Measurements from ENCODE around the gene SLC16A12. TPM values are rescaled to one million over a fixed set of nuclear protein-coding genes. Genes with fewer than 3 reads are reported as not detected.

The SLC16A12 gene
- total and polyA plus RNA-seq, 2 experiments from 2014 or later, result 5.7 to 5.9 TPM

DNA sequence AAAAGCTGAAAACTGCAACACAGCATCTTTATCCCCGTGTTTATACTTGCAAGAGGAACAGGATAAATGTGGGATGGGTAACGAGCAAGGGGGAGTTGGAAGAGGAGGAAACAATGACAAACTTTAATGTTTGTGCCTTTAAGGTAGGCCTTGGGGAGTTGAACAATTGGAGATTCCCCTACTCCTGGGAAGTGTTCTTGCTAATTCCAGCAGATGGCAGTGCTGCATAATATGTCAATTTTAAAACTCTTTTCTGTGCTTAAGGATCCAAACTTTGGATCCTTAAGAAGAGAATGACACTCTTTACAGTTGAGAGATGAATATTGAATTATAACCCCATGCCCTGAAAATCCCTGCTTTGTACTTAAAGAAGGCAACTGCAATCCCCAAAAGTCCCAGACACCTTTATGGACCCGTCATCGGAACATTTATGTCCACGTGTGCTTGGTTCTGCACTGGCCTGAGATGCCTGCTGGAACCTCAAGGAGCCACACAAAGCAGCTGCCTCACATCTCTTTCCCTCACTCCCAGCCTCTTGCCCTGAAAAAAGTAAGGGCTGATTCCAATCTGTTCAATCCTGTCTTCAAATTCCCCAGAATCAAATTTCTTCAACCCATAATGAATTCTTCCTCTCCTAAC, 109.0 kb downstream of the SLC16A12 start:
- 54% methylated on average over 5 of the region's 5 CpGs for WGBS (ENCODE audit: low lambda C conversion rate, missing lambda C conversion rate)
- H3K9me3 ChIP-seq (ENCODE audit: low read depth), result no peaks in the 10 kb centered on the region
- H3K79me2 ChIP-seq, result no peaks in the 10 kb centered on the region
- H2AFZ ChIP-seq, result no peak overlapping the region
- no peak overlapping the region for H3K4me3 ChIP-seq
- TF ChIP-seq CTCF (IDR thresholded peaks at IDR 0.05; ENCODE audit: poor library complexity) (peak; percentile 88), EZH2phosphoT487 (IDR thresholded peaks at IDR 0.05; ENCODE audit: low read depth, severe bottlenecking, unreplicated experiment) (no peak)
- peaks cover 10% of the 10 kb centered on the region for H3K4me1 ChIP-seq (ENCODE audit: insufficient read depth)
- DNase-seq (ENCODE audit: low spot score), result peak; percentile 72
- no peak overlapping the region for H3K4me2 ChIP-seq
- no peaks in the 10 kb centered on the region for H3K36me3 ChIP-seq (replicated peaks; ENCODE audit: insufficient read depth, low read depth)
- H3K27ac ChIP-seq, result no peak overlapping the region
- no peaks in the 10 kb centered on the region for H4K20me1 ChIP-seq (ENCODE audit: insufficient read depth, poor library complexity, severe bottlenecking)
- no peaks in the 10 kb centered on the region for H3K27me3 ChIP-seq
- no peaks in the 10 kb centered on the region for H3K9me2 ChIP-seq (replicated peaks; ENCODE audit: insufficient read depth)

DNA sequence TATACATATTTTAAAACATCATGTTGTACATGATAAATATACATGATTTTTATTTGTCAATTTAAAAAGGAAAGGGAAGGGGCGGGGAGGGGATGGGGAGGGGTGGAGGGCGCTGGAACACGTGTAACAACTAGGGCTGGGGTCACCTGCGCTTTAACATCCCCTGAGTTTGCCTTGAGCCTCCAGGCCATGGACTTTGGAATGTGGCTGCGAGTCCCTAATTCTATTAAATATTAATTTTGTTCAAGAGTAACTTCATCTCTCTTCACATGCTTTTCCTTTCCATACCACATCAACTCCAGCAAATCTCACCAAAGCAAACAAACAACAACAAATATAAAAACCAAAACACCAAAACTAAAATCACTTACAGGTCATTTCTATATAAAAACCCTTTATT, 110.4 kb downstream of the SLC16A12 start:
- Histone ChIP-seq H3K9me2 (replicated peaks; ENCODE audit: insufficient read depth) (no peaks in the 10 kb centered on the region), H3K27me3 (no peaks in the 10 kb centered on the region), H4K20me1 (ENCODE audit: insufficient read depth, poor library complexity, severe bottlenecking) (no peaks in the 10 kb centered on the region), H3K27ac (peak overlapping the region; percentile 40), H3K36me3 (replicated peaks; ENCODE audit: insufficient read depth, low read depth) (no peaks in the 10 kb centered on the region), H3K9me3 (ENCODE audit: low read depth) (no peaks in the 10 kb centered on the region), H3K4me3 (no peak overlapping the region), H3K4me1 (ENCODE audit: insufficient read depth) (peaks cover 10% of the 10 kb centered on the region), H2AFZ (peak overlapping the region; percentile 40), H3K79me2 (no peaks in the 10 kb centered on the region), H3K4me2 (peak overlapping the region; percentile 9)
- DNase-seq (ENCODE audit: low spot score), result peak; percentile 25
- WGBS (ENCODE audit: low lambda C conversion rate, missing lambda C conversion rate), result 71% methylated on average over 4 of the region's 5 CpGs
- no peak for TF ChIP-seq CTCF (IDR thresholded peaks at IDR 0.05; ENCODE audit: poor library complexity)
- no peak for TF ChIP-seq EZH2phosphoT487 (IDR thresholded peaks at IDR 0.05; ENCODE audit: low read depth, severe bottlenecking, unreplicated experiment)
- TF ChIP-seq EZH2 (IDR thresholded peaks at IDR 0.05; ENCODE audit: borderline replicate concordance), result no peak

- peak; percentile 19 for DNase-seq (ENCODE audit: low spot score)
- H3K79me2 ChIP-seq, result peaks cover 15% of the 10 kb centered on the region
Observed at GRCh38 chr10:89421018-89421476, 114.3 kb downstream of the SLC16A12 start.

More at GRCh38 chr10:89421018-89421476, 114.3 kb downstream of the SLC16A12 start:
- no peaks in the 10 kb centered on the region for H3K36me3 ChIP-seq (replicated peaks; ENCODE audit: insufficient read depth, low read depth)
- H3K9me2 ChIP-seq (replicated peaks; ENCODE audit: insufficient read depth), result no peaks in the 10 kb centered on the region
- H3K27me3 ChIP-seq, result no peaks in the 10 kb centered on the region
- no peak overlapping the region for H3K4me2 ChIP-seq
- TF ChIP-seq EZH2 (IDR thresholded peaks at IDR 0.05; ENCODE audit: borderline replicate concordance) (no peak), CTCF (IDR thresholded peaks at IDR 0.05; ENCODE audit: poor library complexity) (no peak), EZH2phosphoT487 (IDR thresholded peaks at IDR 0.05; ENCODE audit: low read depth, severe bottlenecking, unreplicated experiment) (no peak)
- WGBS (ENCODE audit: low lambda C conversion rate, missing lambda C conversion rate), result 76% methylated on average over 2 of the region's 2 CpGs
- no peak overlapping the region for H3K27ac ChIP-seq
- no peaks in the 10 kb centered on the region for H3K9me3 ChIP-seq (ENCODE audit: low read depth)
- H3K4me3 ChIP-seq, result no peak overlapping the region
- H3K4me1 ChIP-seq (ENCODE audit: insufficient read depth), result peaks cover 10% of the 10 kb centered on the region
- H4K20me1 ChIP-seq (ENCODE audit: insufficient read depth, poor library complexity, severe bottlenecking), result no peaks in the 10 kb centered on the region
- H2AFZ ChIP-seq, result no peak overlapping the region

Data from hepatocyte (in vitro differentiated cells).